ENCODE measurements around the gene ACAD10.
A peak's percentile ranks its signal among the peaks of the same experiment; 100 is the strongest.

Gene ACAD10

GRCh38 chr12:111685811-111686573, at the start of gene ACAD10, which contains the start of gene BRAP:
ACAD10 (plus strand) TSS chr12:111686053; CDS start chr12:111692710, 6,657 bp downstream.
BRAP (minus strand) TSS chr12:111685956; CDS start chr12:111685792, 164 bp downstream.
- Histone ChIP-seq H3K27me3 (ENCODE audit: insufficient read depth, insufficient read length) (no peaks in the 10 kb centered on the region), H3K9ac (ENCODE audit: insufficient read length, low read depth) (peak within 1 kb of the TSS; percentile 94), H3K4me1 (ENCODE audit: insufficient read depth, insufficient read length) (peaks cover 3% of the 10 kb centered on the region), H3K4me3 (ENCODE audit: insufficient read length, low read depth) (peak within 1 kb of the TSS; percentile 93), H3K36me3 (ENCODE audit: insufficient read depth, insufficient read length, low read length) (peaks cover 24% of the 10 kb centered on the region), H3K9me3 (ENCODE audit: insufficient read depth, low read length) (no peaks in the 10 kb centered on the region)
- TF ChIP-seq ZNF274 (IDR thresholded peaks at IDR 0.05; ENCODE audit: low read depth, low read length) = no peak
- TF ChIP-seq SUZ12 (IDR thresholded peaks at IDR 0.05; ENCODE audit: extremely low read depth, insufficient read depth, insufficient read length) = no peak
- TF ChIP-seq YY1 (IDR thresholded peaks at IDR 0.05; ENCODE audit: insufficient read depth, insufficient read length) = no peak
- DNase-seq (ENCODE audit: low read depth, low spot score) = peak; percentile 90

GRCh38 chr12:111636209-111636945, 49.5 kb upstream of the ACAD10 start:
- H3K27me3 ChIP-seq (ENCODE audit: insufficient read depth, insufficient read length) = no peaks in the 10 kb centered on the region
- H3K4me1 ChIP-seq (ENCODE audit: insufficient read depth, insufficient read length) = peaks cover 9% of the 10 kb centered on the region
- peak overlapping the region; percentile 73 for H3K9ac ChIP-seq (ENCODE audit: insufficient read length, low read depth)
- peak; percentile 63 for DNase-seq (ENCODE audit: low read depth, low spot score)
- H3K36me3 ChIP-seq (ENCODE audit: insufficient read depth, insufficient read length, low read length) = no peaks in the 10 kb centered on the region
- no peaks in the 10 kb centered on the region for H3K9me3 ChIP-seq (ENCODE audit: insufficient read depth, low read length)
- TF ChIP-seq YY1 (IDR thresholded peaks at IDR 0.05; ENCODE audit: insufficient read depth, insufficient read length) = no peak
- TF ChIP-seq SUZ12 (IDR thresholded peaks at IDR 0.05; ENCODE audit: extremely low read depth, insufficient read depth, insufficient read length) = no peak
- no peak for TF ChIP-seq ZNF274 (IDR thresholded peaks at IDR 0.05; ENCODE audit: low read depth, low read length)
- no peak overlapping the region for H3K4me3 ChIP-seq (ENCODE audit: insufficient read length, low read depth)

DNA sequence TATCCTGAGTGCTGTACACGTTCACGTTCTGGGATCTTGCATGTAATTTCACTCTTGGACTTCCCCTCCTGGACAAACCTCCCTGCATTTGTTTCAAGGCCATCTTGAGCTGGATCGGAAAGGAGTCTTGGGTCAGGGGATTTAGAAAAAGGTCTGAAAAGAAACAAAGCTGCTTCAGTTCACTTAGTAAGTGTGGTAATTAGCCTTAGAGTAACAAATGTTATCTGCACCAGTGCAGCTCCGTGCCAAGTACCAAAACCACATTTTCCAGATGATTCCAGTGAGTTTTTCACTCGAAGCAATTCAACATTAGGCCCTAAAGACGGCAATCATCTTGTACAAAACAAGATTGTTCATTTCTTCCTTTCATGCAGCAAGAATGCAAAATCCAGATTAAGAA, 47.3 kb upstream of the ACAD10 start:
- TF ChIP-seq SUZ12 (IDR thresholded peaks at IDR 0.05; ENCODE audit: extremely low read depth, insufficient read depth, insufficient read length) (no peak), YY1 (IDR thresholded peaks at IDR 0.05; ENCODE audit: insufficient read depth, insufficient read length) (no peak), ZNF274 (IDR thresholded peaks at IDR 0.05; ENCODE audit: low read depth, low read length) (no peak)
- peaks cover 9% of the 10 kb centered on the region for H3K4me1 ChIP-seq (ENCODE audit: insufficient read depth, insufficient read length)
- H3K9me3 ChIP-seq (ENCODE audit: insufficient read depth, low read length) = no peaks in the 10 kb centered on the region
- no peak for DNase-seq (ENCODE audit: low read depth, low spot score)
- no peak overlapping the region for H3K9ac ChIP-seq (ENCODE audit: insufficient read length, low read depth)
- peaks cover 13% of the 10 kb centered on the region for H3K36me3 ChIP-seq (ENCODE audit: insufficient read depth, insufficient read length, low read length)
- no peaks in the 10 kb centered on the region for H3K27me3 ChIP-seq (ENCODE audit: insufficient read depth, insufficient read length)
- H3K4me3 ChIP-seq (ENCODE audit: insufficient read length, low read depth) = no peak overlapping the region

GRCh38 chr12:111640506-111640905, 45.3 kb upstream of the ACAD10 start:
- Histone ChIP-seq H3K27me3 (ENCODE audit: insufficient read depth, insufficient read length) (no peaks in the 10 kb centered on the region), H3K4me1 (ENCODE audit: insufficient read depth, insufficient read length) (peaks cover 14% of the 10 kb centered on the region), H3K4me3 (ENCODE audit: insufficient read length, low read depth) (no peak overlapping the region), H3K9ac (ENCODE audit: insufficient read length, low read depth) (no peak overlapping the region), H3K36me3 (ENCODE audit: insufficient read depth, insufficient read length, low read length) (peaks cover 27% of the 10 kb centered on the region), H3K9me3 (ENCODE audit: insufficient read depth, low read length) (no peaks in the 10 kb centered on the region)
- no peak for TF ChIP-seq ZNF274 (IDR thresholded peaks at IDR 0.05; ENCODE audit: low read depth, low read length)
- no peak for TF ChIP-seq YY1 (IDR thresholded peaks at IDR 0.05; ENCODE audit: insufficient read depth, insufficient read length)
- TF ChIP-seq SUZ12 (IDR thresholded peaks at IDR 0.05; ENCODE audit: extremely low read depth, insufficient read depth, insufficient read length) = no peak
- DNase-seq (ENCODE audit: low read depth, low spot score) = no peak

DNA sequence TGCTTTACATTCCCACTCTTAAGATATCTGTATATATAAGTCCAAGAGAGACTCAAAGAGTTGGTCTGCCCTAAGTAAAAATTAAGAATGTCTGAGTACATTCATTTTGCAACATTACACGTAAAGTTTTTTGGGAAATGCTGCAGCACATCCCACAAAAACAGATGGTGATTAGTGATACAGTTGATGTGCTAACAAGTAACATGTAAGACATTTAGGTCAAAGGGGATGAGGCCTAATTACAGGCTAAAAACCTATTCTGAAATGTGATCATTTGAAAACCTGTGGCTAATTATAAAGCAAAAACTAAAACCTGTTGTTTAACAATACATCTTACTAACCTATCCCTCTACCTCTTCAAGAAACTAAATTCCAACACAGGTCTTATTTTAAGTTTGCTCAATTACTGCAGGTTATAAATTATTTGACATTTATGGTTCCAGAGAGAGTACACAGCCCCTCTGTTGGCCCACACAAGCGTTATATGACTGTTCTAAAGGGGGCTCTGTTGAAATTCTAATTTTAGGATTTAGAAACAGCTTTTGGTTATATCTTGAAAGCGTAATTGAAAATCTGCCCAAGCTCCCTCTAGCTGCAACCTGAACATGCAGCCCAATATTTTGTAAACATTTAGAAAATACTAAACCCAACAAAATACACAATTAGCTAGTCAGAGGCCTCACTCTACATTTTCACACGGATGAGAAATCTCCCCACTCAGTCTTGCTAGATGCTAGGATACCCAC, 43.0 kb upstream of the ACAD10 start:
- no peaks in the 10 kb centered on the region for H3K9me3 ChIP-seq (ENCODE audit: insufficient read depth, low read length)
- no peak for TF ChIP-seq YY1 (IDR thresholded peaks at IDR 0.05; ENCODE audit: insufficient read depth, insufficient read length)
- TF ChIP-seq SUZ12 (IDR thresholded peaks at IDR 0.05; ENCODE audit: extremely low read depth, insufficient read depth, insufficient read length) = no peak
- no peak for TF ChIP-seq ZNF274 (IDR thresholded peaks at IDR 0.05; ENCODE audit: low read depth, low read length)
- H3K36me3 ChIP-seq (ENCODE audit: insufficient read depth, insufficient read length, low read length) = peaks cover 48% of the 10 kb centered on the region
- no peaks in the 10 kb centered on the region for H3K27me3 ChIP-seq (ENCODE audit: insufficient read depth, insufficient read length)
- no peak overlapping the region for H3K9ac ChIP-seq (ENCODE audit: insufficient read length, low read depth)
- DNase-seq (ENCODE audit: low read depth, low spot score) = no peak
- H3K4me3 ChIP-seq (ENCODE audit: insufficient read length, low read depth) = no peak overlapping the region
- peaks cover 8% of the 10 kb centered on the region for H3K4me1 ChIP-seq (ENCODE audit: insufficient read depth, insufficient read length)

GRCh38 chr12:111643427-111643826, 42.4 kb upstream of the ACAD10 start:
- no peak overlapping the region for H3K9ac ChIP-seq (ENCODE audit: insufficient read length, low read depth)
- TF ChIP-seq SUZ12 (IDR thresholded peaks at IDR 0.05; ENCODE audit: extremely low read depth, insufficient read depth, insufficient read length) = no peak
- TF ChIP-seq YY1 (IDR thresholded peaks at IDR 0.05; ENCODE audit: insufficient read depth, insufficient read length) = no peak
- no peak for TF ChIP-seq ZNF274 (IDR thresholded peaks at IDR 0.05; ENCODE audit: low read depth, low read length)
- H3K4me3 ChIP-seq (ENCODE audit: insufficient read length, low read depth) = no peak overlapping the region
- peaks cover 48% of the 10 kb centered on the region for H3K36me3 ChIP-seq (ENCODE audit: insufficient read depth, insufficient read length, low read length)
- DNase-seq (ENCODE audit: low read depth, low spot score) = no peak
- H3K4me1 ChIP-seq (ENCODE audit: insufficient read depth, insufficient read length) = peaks cover 8% of the 10 kb centered on the region
- H3K27me3 ChIP-seq (ENCODE audit: insufficient read depth, insufficient read length) = no peaks in the 10 kb centered on the region
- no peaks in the 10 kb centered on the region for H3K9me3 ChIP-seq (ENCODE audit: insufficient read depth, low read length)
